Measurements from ENCODE around the gene RAB27A.

Gene RAB27A

DNA sequence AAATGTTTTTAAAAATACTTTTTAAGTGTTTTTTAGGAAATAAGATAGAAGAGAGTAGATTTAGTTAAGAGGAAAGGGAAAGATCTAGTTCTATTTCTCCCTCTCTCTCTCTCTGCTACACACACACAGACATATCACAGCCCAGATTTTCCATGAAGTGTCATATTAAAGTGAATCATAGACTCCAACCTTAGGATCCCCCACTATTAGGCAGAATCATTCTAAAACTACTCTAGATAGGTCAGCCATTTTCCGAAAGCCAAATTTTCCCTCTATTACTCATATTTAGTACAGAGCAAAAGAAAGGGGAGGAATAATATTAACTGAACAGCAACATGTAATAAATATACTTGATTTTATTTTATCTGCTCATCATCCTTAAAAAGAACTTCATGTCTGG, 47.7 kb downstream of the RAB27A start:
- TF ChIP-seq Cebpa-rat (IDR thresholded peaks at IDR 0.05), result no peak
- no peak overlapping the region for H3K4me3 ChIP-seq
- H3K36me3 ChIP-seq, result peaks cover 0 to 90% (median 16%) of the 10 kb centered on the region in 11 experiments; a peak in 13 of 22 replicates
- H3K9ac ChIP-seq, result no peak overlapping the region
- no peak overlapping the region for H3K4me2 ChIP-seq
- peaks cover 0 to 27% (median 2%) of the 10 kb centered on the region in 10 experiments; a peak in 11 of 20 replicates for H3K4me1 ChIP-seq
- peaks cover 0 to 10% (median 0%) of the 10 kb centered on the region in 11 experiments; a peak in 2 of 22 replicates for H4K20me1 ChIP-seq
- H3K27me3 ChIP-seq, result no peaks in the 10 kb centered on the region
- no peak overlapping the region for H3K27ac ChIP-seq
- no peaks in the 10 kb centered on the region for H3K9me3 ChIP-seq (replicated peaks in 1 of 11)

DNA sequence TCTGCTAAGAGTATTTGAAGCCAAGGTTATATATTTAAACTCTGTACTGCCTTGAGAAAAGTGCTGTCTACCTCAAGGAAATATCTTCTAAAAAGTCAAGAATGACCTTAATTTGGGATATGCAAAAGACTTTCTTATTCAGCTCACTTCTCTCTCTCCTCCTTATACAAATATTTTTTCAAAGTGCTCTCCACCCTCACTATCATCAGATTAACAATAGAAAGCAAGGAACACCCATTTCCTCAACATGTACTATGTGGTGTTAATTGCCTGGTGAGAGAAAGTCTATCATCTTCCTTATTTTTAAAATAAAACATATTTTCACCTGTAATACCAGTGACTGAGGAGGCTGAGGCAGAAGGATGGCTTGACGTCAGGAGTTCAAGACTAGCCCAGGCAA, 48.4 kb downstream of the RAB27A start:
- no peak overlapping the region for H3K9ac ChIP-seq
- peaks cover 0 to 84% (median 14%) of the 10 kb centered on the region in 11 experiments; a peak in 13 of 22 replicates for H3K36me3 ChIP-seq
- TF ChIP-seq Cebpa-rat (IDR thresholded peaks at IDR 0.05), result no peak
- H3K4me3 ChIP-seq, result no peak overlapping the region
- H3K4me2 ChIP-seq, result 0 out of 22 replicates have a peak overlapping the region, but pooled peaks of 1 of the 11 experiments have one; percentile 38
- H3K4me1 ChIP-seq, result peaks cover 0 to 20% (median 0%) of the 10 kb centered on the region in 10 experiments; a peak in 5 of 20 replicates
- H3K27ac ChIP-seq, result no peak overlapping the region
- no peaks in the 10 kb centered on the region for H3K9me3 ChIP-seq (replicated peaks in 1 of 11)
- H4K20me1 ChIP-seq, result peaks cover 0 to 10% (median 0%) of the 10 kb centered on the region in 11 experiments; a peak in 2 of 22 replicates
- H3K27me3 ChIP-seq, result no peaks in the 10 kb centered on the region

DNA sequence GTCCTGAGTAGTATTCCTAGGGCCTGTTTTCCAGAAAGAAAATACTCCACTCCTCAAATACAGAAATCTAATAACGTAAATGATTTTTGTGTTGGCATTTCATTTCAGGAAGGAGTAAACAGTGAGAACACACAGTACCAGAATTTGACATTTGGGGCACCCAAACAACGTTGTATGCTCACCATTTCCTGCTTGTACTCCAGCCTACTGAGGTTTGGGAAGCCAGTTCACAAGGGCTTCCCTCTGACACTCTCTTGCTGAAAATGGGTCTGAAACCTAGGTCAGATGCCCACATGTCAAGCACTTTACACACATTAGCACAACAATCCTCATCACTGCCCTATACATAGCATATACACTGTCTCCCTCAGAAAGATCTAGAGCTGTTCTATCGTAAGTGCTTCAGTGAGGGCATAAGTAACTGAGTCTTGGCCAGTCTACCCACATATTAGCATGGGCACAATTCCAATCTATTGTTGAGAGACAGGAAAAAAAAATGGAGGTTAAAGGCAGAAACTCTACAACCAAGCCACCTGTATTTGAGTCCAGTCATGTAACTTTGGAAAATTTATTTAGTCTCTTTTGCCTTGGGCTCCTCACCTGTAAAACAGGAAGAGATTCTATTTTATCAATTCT, 49.4 kb downstream of the RAB27A start:
- Histone ChIP-seq H3K9me3 (replicated peaks in 1 of 11) (no peaks in the 10 kb centered on the region), H4K20me1 (peaks cover 0 to 10% (median 0%) of the 10 kb centered on the region in 11 experiments; a peak in 2 of 22 replicates), H3K27me3 (no peaks in the 10 kb centered on the region), H3K9ac (no peak overlapping the region), H3K4me2 (peak overlapping the region in 2 of 11 experiments; percentile 18 to 38; a peak in 4 of 22 replicates), H3K4me1 (peaks cover 0 to 19% (median 0%) of the 10 kb centered on the region in 10 experiments; a peak in 4 of 20 replicates), H3K36me3 (peaks cover 0 to 76% (median 15%) of the 10 kb centered on the region in 11 experiments; a peak in 13 of 22 replicates), H3K27ac (no peak overlapping the region), H3K4me3 (no peak overlapping the region)
- no peak for TF ChIP-seq Cebpa-rat (IDR thresholded peaks at IDR 0.05)

DNA sequence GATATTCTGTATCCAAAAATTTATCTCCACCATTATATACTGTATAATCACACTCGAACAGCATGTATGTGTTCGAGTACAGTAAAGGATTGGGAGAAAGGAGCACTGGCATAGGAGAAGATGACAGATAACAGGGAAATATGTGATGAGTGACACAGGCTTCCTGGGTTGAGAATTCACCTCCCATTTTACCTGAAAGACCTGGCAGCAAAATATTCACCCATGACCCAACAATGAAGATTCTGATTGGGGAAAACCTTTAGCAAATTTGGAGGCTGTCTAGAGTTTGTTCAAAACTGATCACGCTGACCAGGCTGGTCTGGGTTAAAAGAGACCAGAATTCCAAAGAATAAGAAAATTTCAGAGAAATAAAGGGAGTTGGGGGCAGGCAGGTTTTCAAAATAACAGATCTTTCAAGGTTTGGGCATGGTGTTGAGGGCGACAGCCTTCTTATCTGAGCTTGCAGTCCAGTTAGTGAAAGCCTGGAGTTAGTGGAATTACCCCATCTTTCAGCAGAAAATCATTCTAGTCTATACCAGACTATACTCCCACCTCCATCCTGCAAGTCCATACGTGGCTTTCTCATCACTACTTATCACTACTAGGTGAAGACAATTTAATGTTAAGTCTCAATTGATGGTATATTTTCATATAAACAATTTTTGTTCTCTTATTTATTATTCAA, 50.0 kb downstream of the RAB27A start:
- H3K4me1 ChIP-seq, result peaks cover 0 to 14% (median 0%) of the 10 kb centered on the region in 10 experiments; a peak in 4 of 20 replicates
- H3K4me3 ChIP-seq, result no peak overlapping the region
- H3K27ac ChIP-seq, result no peak overlapping the region
- peaks cover 0 to 76% (median 10%) of the 10 kb centered on the region in 11 experiments; a peak in 14 of 22 replicates for H3K36me3 ChIP-seq
- H3K9ac ChIP-seq, result no peak overlapping the region
- H3K4me2 ChIP-seq, result peak overlapping the region in 1 of 11 experiments; percentile 38; a peak in 1 of 22 replicates
- H4K20me1 ChIP-seq, result peaks cover 0 to 10% (median 0%) of the 10 kb centered on the region in 11 experiments; a peak in 2 of 22 replicates
- TF ChIP-seq Cebpa-rat (IDR thresholded peaks at IDR 0.05), result no peak
- no peaks in the 10 kb centered on the region for H3K9me3 ChIP-seq (replicated peaks in 1 of 11)
- no peaks in the 10 kb centered on the region for H3K27me3 ChIP-seq

DNA sequence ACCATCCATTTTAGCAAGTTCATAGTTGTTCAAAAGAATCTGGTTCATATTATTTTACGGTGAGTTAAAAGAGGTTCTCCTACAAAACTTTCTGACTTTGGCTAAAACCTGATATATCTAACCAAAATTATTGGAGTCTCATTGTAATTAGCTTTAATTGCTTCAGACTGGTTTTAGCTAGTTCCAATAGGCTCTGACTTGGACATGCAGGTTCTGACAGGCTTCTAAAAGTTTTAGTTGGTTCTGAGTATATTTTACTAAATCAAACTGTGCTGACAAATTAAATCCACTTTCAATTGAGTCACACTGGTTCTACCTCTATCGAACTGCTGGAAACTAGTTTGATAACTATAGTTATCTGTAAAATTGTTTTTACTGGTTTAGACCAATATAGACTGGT, 50.7 kb downstream of the RAB27A start:
- Histone ChIP-seq H4K20me1 (peaks cover 0 to 10% (median 0%) of the 10 kb centered on the region in 11 experiments; a peak in 2 of 22 replicates), H3K4me1 (peaks cover 0 to 14% (median 0%) of the 10 kb centered on the region in 10 experiments; a peak in 4 of 20 replicates), H3K27me3 (no peaks in the 10 kb centered on the region), H3K9me3 (replicated peaks in 1 of 11) (no peaks in the 10 kb centered on the region), H3K27ac (no peak overlapping the region), H3K9ac (no peak overlapping the region), H3K4me2 (no peak overlapping the region), H3K4me3 (no peak overlapping the region), H3K36me3 (peaks cover 0 to 76% (median 17%) of the 10 kb centered on the region in 11 experiments; a peak in 16 of 22 replicates)
- no peak for TF ChIP-seq Cebpa-rat (IDR thresholded peaks at IDR 0.05)

DNA sequence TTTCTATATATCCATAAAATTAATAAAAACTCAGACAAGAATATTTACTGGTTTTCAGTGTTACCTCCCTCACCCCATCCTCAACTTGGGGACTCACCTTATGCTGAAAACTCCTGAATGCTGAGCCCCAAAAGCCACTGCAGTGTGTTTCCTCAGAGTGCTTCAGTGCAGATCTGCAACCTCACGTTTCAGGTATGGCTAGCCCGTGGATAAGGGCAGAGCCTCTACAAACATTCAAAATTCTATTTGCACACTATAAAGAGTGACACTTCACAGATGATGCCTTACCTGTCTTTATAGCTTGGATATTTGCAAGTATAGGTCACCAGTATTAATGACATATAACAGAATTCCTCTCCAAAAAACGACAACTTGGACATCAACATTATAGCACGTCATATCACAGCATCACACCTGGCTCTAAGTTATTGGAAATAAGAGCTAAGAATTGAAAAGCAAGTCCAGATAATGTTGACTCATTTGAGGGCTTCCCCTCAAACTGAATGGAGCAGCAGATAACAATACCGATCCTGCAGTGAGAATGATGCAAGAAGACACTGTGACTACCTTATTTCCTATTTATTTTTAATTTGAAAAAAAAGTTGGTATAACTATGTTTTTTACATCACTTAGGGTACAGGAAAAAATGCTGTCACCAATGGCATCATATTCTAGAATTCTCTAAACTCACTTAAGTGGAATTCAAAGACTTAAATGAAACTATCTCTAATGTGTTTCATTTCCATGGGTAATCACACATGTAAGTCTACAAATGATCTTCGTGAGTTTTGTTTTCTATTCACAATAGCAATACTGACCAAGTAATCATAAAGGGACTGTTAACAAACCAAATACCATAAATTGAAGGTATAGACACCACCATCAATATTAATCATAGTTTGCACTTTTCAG, 52.1 kb downstream of the RAB27A start:
- no peak overlapping the region for H3K4me2 ChIP-seq
- no peak overlapping the region for H3K4me3 ChIP-seq
- peaks cover 0 to 80% (median 28%) of the 10 kb centered on the region in 11 experiments; a peak in 16 of 22 replicates for H3K36me3 ChIP-seq
- H3K9me3 ChIP-seq (replicated peaks in 1 of 11), result no peaks in the 10 kb centered on the region
- no peak for TF ChIP-seq Cebpa-rat (IDR thresholded peaks at IDR 0.05)
- peaks cover 0 to 14% (median 0%) of the 10 kb centered on the region in 10 experiments; a peak in 4 of 20 replicates for H3K4me1 ChIP-seq
- no peaks in the 10 kb centered on the region for H3K27me3 ChIP-seq
- peaks cover 0 to 4% (median 0%) of the 10 kb centered on the region in 11 experiments; a peak in 2 of 22 replicates for H4K20me1 ChIP-seq
- no peak overlapping the region for H3K27ac ChIP-seq
- no peak overlapping the region for H3K9ac ChIP-seq

DNA sequence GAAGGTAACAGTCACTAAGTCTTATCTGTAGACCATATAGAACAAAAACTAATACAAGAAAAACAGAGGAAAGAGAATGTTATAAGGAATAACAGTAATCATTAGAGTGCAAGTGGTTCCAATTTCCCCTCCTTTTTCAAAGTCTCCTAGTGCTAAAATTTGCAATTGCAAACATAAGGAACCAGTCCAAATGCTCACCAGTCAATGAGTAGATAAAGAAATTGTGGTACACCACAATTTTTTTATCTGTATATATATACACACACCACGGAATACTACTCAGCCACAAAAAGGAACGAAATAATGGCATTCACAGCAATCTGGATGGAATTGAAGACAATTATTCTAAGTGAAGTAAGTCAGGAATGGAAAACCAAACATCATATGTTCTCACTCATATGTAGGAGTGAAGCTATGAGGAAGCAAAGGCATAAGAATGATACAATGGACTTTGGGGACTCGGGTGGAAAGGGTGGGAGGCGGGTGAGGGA, 54.0 kb downstream of the RAB27A start:
- H3K4me1 ChIP-seq, result peaks cover 0 to 8% (median 0%) of the 10 kb centered on the region in 10 experiments; a peak in 4 of 20 replicates
- H3K9ac ChIP-seq, result no peak overlapping the region
- H3K9me3 ChIP-seq (replicated peaks in 1 of 11), result peaks cover 0 to 4% (median 0%) of the 10 kb centered on the region in 11 experiments; a peak in 1 of 22 replicates
- H3K36me3 ChIP-seq, result peaks cover 0 to 88% (median 42%) of the 10 kb centered on the region in 11 experiments; a peak in 19 of 22 replicates
- H4K20me1 ChIP-seq, result peaks cover 0 to 4% (median 0%) of the 10 kb centered on the region in 11 experiments; a peak in 1 of 22 replicates
- no peak overlapping the region for H3K27ac ChIP-seq
- no peaks in the 10 kb centered on the region for H3K27me3 ChIP-seq
- TF ChIP-seq Cebpa-rat (IDR thresholded peaks at IDR 0.05), result no peak
- no peak overlapping the region for H3K4me3 ChIP-seq
- no peak overlapping the region for H3K4me2 ChIP-seq

DNA sequence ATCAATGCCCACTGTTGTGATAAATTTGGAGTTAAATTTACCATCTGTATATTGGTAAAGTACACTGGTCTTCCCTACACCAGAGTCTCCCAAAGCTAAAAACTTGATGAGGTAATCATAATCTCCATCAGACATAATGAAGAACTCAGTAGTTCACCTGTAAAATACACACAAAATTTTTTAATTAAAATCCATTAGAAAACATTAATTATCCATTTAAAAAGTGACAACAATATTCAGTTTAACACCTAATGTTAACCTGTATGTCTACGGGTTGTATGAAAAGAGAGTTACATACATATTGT, 54.9 kb downstream of the RAB27A start:
- peaks cover 0 to 89% (median 48%) of the 10 kb centered on the region in 11 experiments; a peak in 20 of 22 replicates for H3K36me3 ChIP-seq
- H3K27me3 ChIP-seq, result no peaks in the 10 kb centered on the region
- no peak for TF ChIP-seq Cebpa-rat (IDR thresholded peaks at IDR 0.05)
- no peak overlapping the region for H3K9ac ChIP-seq
- H3K4me2 ChIP-seq, result no peak overlapping the region
- no peaks in the 10 kb centered on the region for H3K4me1 ChIP-seq
- H3K4me3 ChIP-seq, result no peak overlapping the region
- peaks cover 0 to 4% (median 0%) of the 10 kb centered on the region in 11 experiments; a peak in 1 of 22 replicates for H3K9me3 ChIP-seq (replicated peaks in 1 of 11)
- H4K20me1 ChIP-seq, result peaks cover 0 to 4% (median 0%) of the 10 kb centered on the region in 11 experiments; a peak in 1 of 22 replicates
- no peak overlapping the region for H3K27ac ChIP-seq
